HepG2 (cell line): ENCODE measurements around the gene EEF1AKMT3. TPM values are rescaled to one million over a fixed set of nuclear protein-coding genes. Genes with fewer than 3 reads are reported as not detected.

ENCODE experiments used
- CREB1 ChIP-seq, 2 experiments: fragments of 450-650 bp in 1 of 2; IDR thresholded peaks; 2 replicates each; pipeline ENCODE4 v1.6.1; 2016 to 2017; ENCODE audit warnings: control low read depth in 1 of 2, mild to moderate bottlenecking in 1 of 2, missing compliant biosample characterization in 1 of 2, missing genetic modification characterization in 1 of 2
- DPF2 ChIP-seq: sonication (generic); formaldehyde crosslinking; IDR thresholded peaks from 2 replicates; pipeline ENCODE4 v1.4.0; 2020; ENCODE audit warnings: mild to moderate bottlenecking, low read depth, missing genetic modification reagents, borderline replicate concordance
- ELF1 ChIP-seq: sonication (generic); formaldehyde crosslinking; IDR thresholded peaks from 2 replicates; pipeline ENCODE4 v1.4.0; 2020; ENCODE audit warnings: missing genetic modification reagents
- PHF20 ChIP-seq: sonication (generic); formaldehyde crosslinking; IDR thresholded peaks from 2 replicates; pipeline ENCODE4 v1.5.0; 2020; ENCODE audit warnings: mild to moderate bottlenecking, missing genetic modification reagents
- PHF8 ChIP-seq: sonication (generic); formaldehyde crosslinking; IDR thresholded peaks from 2 replicates; pipeline ENCODE4 v1.5.0; 2020; ENCODE audit warnings: missing genetic modification reagents
- ZNF431 ChIP-seq: sonication (generic); formaldehyde crosslinking; IDR thresholded peaks from 2 replicates; pipeline ENCODE4 v1.9.0; 2022; ENCODE audit warnings: missing genetic modification reagents, low read depth, mild to moderate bottlenecking, borderline replicate concordance
- polyA plus RNA-seq, 8 experiments: library from polyadenylated mRNA; depleted of rRNA in 3 of 8; stranded (reverse) in 7 of 8; unstranded in 1 of 8; fragments of >200 nt; fragmentation: Illumina TruSeq in 4 of 8; extraction: Trizol in 4 of 8; gene quantifications; 2 replicates each; pipeline versions ENCODE4 v1.2.1 to v1.2.3, GENCODE V29; 2011 to 2016; ENCODE audit warnings: low read depth in 4 of 8, missing spikeins in 1 of 8, mixed read lengths in 1 of 8; ENCODE audit not compliant: insufficient read depth in 1 of 8
- total RNA-seq, 5 experiments: library from RNA; depleted of rRNA; stranded (reverse); fragments of >200 nt; fragmentation: Illumina TruSeq; extraction: Trizol; gene quantifications; 2 replicates each; pipeline ENCODE4 v1.2.3, GENCODE V29; 2016; ENCODE audit warnings: low read depth in 1 of 5
- TF ChIP-seq, protein P1 (sequence below): sonication (generic); formaldehyde crosslinking; conservative IDR thresholded peaks from 2 replicates; pipeline ENCODE4 v1.4.0; 2020; ENCODE audit warnings: mild to moderate bottlenecking, missing genetic modification reagents, moderate library complexity
- TF ChIP-seq, protein P2 (sequence below): sonication (generic); formaldehyde crosslinking; IDR thresholded peaks from 2 replicates; pipeline ENCODE4 v1.4.0; 2020; ENCODE audit warnings: mild to moderate bottlenecking, missing genetic modification reagents
- TF ChIP-seq, protein P3 (sequence below): sonication (generic); formaldehyde crosslinking; IDR thresholded peaks from 2 replicates; pipeline ENCODE4 v1.4.0; 2020; ENCODE audit warnings: missing genetic modification reagents

EEF1AKMT3 gene
- total and polyA plus RNA-seq, 2 of the 13 experiments (the other 11 are each of a cell fraction or from before 2014, with no cell fraction given) = 4.7 to 11.4 TPM

DNA sequence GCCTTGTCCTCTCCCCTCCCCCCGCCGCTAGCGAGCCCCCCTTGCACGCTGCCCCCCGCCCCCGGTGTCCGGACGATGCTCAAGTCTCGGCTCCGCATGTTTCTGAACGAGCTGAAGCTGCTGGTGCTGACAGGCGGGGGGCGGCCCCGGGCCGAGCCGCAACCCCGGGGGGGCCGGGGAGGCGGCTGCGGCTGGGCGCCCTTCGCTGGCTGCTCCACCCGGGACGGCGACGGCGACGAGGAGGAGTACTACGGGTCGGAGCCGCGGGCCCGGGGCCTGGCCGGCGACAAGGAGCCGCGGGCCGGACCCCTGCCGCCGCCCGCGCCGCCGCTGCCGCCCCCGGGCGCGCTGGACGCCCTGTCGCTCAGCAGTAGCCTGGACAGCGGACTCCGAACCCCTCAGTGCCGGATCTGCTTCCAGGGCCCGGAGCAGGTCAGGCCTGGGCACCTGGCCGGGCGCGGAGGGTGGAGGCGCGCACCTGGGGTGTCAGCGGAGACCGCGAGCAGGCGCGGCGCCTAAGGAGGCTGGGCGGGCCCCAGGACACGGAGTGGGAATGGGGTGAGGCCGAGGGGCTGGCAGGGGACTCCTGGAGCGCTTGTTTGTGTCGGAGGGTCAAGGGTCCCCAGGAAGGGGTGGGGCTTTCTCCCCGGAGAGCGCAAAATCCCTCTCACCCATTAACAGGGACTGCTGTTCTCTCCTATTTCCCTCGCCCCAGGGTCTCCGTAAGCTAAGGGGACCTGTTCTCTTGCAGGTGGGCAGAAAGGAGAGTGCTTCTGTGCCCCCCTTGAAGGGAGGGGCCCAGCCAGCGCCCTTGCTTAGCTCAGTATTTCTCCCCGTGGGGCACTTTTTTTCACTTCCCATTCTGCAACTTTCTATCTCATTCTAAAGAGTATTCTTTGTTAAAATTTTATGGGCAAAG, 16.7 kb upstream of the EEF1AKMT3 start (continued):
- TF ChIP-seq, protein P1, sequence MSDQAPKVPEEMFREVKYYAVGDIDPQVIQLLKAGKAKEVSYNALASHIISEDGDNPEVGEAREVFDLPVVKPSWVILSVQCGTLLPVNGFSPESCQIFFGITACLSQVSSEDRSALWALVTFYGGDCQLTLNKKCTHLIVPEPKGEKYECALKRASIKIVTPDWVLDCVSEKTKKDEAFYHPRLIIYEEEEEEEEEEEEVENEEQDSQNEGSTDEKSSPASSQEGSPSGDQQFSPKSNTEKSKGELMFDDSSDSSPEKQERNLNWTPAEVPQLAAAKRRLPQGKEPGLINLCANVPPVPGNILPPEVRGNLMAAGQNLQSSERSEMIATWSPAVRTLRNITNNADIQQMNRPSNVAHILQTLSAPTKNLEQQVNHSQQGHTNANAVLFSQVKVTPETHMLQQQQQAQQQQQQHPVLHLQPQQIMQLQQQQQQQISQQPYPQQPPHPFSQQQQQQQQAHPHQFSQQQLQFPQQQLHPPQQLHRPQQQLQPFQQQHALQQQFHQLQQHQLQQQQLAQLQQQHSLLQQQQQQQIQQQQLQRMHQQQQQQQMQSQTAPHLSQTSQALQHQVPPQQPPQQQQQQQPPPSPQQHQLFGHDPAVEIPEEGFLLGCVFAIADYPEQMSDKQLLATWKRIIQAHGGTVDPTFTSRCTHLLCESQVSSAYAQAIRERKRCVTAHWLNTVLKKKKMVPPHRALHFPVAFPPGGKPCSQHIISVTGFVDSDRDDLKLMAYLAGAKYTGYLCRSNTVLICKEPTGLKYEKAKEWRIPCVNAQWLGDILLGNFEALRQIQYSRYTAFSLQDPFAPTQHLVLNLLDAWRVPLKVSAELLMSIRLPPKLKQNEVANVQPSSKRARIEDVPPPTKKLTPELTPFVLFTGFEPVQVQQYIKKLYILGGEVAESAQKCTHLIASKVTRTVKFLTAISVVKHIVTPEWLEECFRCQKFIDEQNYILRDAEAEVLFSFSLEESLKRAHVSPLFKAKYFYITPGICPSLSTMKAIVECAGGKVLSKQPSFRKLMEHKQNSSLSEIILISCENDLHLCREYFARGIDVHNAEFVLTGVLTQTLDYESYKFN (CRISPR knock-in tag) = peak; percentile 64
- TF ChIP-seq PHF8 (CRISPR knock-in tag) = peak; percentile 86
- no peak for TF ChIP-seq CREB1 (IDR thresholded peaks at IDR 0.05)
- TF ChIP-seq CREB1 (CRISPR knock-in tag; IDR thresholded peaks at IDR 0.05) = no peak
- TF ChIP-seq DPF2 (CRISPR knock-in tag) = no peak
- TF ChIP-seq ELF1 (CRISPR knock-in tag) = 0 out of 2 replicates have a peak, but pooled peaks have one; percentile 11
- TF ChIP-seq, protein P2, sequence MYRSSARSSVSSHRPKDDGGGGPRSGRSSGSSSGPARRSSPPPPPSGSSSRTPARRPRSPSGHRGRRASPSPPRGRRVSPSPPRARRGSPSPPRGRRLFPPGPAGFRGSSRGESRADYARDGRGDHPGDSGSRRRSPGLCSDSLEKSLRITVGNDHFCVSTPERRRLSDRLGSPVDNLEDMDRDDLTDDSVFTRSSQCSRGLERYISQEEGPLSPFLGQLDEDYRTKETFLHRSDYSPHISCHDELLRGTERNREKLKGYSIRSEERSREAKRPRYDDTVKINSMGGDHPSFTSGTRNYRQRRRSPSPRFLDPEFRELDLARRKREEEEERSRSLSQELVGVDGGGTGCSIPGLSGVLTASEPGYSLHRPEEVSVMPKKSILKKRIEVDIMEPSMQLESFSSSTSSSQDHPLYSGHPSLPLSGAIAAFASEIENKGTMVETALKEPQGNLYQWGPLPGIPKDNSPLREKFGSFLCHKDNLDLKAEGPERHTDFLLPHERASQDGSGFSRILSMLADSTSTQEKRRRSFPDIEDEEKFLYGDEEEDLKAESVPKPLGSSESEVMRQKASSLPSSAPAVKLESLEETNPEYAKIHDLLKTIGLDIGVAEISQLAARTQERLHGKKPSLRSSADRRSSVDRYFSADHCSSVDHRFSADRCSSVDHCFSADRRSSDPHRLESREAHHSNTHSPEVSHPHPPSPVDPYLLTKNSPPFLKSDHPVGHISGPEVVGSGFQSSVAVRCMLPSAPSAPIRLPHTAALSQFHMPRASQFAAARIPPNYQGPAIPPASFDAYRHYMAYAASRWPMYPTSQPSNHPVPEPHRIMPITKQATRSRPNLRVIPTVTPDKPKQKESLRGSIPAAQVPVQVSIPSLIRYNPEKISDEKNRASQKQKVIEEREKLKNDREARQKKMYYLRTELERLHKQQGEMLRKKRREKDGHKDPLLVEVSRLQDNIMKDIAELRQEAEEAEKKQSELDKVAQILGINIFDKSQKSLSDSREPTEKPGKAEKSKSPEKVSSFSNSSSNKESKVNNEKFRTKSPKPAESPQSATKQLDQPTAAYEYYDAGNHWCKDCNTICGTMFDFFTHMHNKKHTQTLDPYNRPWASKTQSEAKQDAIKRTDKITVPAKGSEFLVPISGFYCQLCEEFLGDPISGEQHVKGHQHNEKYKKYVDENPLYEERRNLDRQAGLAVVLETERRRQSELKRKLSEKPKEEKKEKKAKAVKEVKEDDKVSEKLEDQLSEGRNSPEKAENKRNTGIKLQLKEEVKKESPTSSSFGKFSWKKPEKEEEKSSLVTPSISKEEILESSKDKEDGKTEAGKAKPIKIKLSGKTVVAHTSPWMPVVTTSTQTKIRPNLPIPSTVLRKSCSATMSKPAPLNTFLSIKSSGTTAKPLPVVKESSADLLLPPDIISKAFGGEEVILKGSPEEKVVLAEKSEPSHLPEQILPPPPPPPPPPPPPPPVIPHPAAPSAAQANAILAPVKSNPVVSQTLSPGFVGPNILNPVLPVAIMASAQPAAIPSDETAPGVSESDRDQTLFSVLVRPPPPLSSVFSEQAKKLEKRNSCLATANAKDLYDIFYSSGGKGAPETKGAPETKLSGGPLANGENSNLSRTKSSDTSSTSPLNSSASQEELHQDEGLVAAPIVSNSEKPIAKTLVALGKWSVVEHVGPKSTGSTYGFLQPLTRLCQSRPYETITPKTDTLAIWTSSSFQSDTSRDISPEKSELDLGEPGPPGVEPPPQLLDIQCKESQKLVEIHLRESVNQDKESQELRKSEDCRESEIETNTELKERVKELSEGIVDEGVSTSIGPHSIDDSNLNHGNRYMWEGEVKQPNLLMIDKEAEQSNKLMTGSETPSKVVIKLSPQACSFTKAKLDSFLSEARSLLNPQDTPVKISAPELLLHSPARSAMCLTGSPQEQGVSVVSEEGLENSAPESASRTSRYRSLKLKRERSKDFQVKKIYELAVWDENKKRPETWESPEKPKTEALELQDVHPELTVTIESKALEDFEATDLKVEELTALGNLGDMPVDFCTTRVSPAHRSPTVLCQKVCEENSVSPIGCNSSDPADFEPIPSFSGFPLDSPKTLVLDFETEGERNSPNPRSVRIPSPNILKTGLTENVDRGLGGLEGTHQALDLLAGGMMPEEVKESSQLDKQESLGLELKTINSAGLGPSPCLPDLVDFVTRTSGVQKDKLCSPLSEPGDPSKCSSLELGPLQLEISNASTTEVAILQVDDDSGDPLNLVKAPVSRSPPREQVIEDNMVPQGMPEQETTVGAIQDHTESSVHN (CRISPR knock-in tag) = no peak
- TF ChIP-seq, protein P3, sequence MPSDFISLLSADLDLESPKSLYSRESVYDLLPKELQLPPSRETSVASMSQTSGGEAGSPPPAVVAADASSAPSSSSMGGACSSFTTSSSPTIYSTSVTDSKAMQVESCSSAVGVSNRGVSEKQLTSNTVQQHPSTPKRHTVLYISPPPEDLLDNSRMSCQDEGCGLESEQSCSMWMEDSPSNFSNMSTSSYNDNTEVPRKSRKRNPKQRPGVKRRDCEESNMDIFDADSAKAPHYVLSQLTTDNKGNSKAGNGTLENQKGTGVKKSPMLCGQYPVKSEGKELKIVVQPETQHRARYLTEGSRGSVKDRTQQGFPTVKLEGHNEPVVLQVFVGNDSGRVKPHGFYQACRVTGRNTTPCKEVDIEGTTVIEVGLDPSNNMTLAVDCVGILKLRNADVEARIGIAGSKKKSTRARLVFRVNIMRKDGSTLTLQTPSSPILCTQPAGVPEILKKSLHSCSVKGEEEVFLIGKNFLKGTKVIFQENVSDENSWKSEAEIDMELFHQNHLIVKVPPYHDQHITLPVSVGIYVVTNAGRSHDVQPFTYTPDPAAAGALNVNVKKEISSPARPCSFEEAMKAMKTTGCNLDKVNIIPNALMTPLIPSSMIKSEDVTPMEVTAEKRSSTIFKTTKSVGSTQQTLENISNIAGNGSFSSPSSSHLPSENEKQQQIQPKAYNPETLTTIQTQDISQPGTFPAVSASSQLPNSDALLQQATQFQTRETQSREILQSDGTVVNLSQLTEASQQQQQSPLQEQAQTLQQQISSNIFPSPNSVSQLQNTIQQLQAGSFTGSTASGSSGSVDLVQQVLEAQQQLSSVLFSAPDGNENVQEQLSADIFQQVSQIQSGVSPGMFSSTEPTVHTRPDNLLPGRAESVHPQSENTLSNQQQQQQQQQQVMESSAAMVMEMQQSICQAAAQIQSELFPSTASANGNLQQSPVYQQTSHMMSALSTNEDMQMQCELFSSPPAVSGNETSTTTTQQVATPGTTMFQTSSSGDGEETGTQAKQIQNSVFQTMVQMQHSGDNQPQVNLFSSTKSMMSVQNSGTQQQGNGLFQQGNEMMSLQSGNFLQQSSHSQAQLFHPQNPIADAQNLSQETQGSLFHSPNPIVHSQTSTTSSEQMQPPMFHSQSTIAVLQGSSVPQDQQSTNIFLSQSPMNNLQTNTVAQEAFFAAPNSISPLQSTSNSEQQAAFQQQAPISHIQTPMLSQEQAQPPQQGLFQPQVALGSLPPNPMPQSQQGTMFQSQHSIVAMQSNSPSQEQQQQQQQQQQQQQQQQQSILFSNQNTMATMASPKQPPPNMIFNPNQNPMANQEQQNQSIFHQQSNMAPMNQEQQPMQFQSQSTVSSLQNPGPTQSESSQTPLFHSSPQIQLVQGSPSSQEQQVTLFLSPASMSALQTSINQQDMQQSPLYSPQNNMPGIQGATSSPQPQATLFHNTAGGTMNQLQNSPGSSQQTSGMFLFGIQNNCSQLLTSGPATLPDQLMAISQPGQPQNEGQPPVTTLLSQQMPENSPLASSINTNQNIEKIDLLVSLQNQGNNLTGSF (CRISPR knock-in tag) = peak; percentile 30; the same call in 1 of the 2 replicates
- peak; percentile 21; the same call in 1 of the 2 replicates for TF ChIP-seq ZNF431 (CRISPR knock-in tag)
- peak; percentile 49 for TF ChIP-seq PHF20 (CRISPR knock-in tag)
